Activated CD4-positive, alpha-beta T cell treated with anti-CD3 and anti-CD28 coated beads, Interleukin-2, amount 50 U/mL, for 24 hours (primary cell): ENCODE data around the gene TBX4.

ENCODE experiments used
- DNase-seq, 2 donors: peaks; one replicate each; pipeline ENCODE4 v3.0.0-alpha.2; 2020; ENCODE audit warnings: low read depth in 1 of 2, low spot score in 1 of 2

TBX4 gene

DNA sequence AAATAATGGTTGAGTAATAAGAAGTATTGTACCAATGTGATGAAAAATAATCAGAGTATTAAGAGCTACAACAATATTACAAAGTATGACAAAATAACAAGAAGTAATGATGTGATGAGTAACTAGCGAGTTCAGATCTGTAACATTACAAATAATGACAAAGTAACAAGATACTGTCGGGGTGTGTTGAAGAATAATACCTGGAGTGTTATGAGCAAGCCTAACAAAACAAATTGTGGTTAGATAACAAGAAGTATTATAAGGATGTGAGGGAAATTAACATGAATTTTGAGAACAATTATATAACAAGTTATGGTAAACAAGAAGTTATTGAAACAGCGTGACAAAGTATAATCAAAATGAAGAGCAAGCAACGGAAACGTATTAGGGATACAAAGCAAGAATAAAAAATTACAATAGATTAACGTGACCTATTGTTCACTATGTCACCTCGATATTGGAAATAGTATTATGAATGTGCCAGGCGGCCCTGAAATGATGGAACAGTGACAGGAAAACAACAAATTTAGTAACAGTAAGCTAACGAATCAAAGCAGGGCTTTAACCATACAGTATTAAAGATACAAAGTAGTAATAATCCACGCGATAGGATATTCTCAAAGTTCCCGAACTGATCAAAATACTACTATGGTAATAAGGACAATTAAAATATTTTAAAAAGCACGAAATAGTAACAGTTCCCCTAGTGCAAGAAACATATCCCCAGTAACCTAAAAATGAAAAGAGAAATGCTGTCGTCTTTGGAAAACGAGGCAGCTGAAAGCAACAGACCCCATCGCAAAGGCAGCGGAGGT is 1.6 kb downstream of the TBX4 start:
- DNase-seq, result no peak

- no peak for DNase-seq
Measured at GRCh38 chr17:61454381-61455323, 2.4 kb downstream of the TBX4 start.

GRCh38 chr17:61455324-61456060 is 3.3 kb downstream of the TBX4 start:
- DNase-seq, result no peak

DNA sequence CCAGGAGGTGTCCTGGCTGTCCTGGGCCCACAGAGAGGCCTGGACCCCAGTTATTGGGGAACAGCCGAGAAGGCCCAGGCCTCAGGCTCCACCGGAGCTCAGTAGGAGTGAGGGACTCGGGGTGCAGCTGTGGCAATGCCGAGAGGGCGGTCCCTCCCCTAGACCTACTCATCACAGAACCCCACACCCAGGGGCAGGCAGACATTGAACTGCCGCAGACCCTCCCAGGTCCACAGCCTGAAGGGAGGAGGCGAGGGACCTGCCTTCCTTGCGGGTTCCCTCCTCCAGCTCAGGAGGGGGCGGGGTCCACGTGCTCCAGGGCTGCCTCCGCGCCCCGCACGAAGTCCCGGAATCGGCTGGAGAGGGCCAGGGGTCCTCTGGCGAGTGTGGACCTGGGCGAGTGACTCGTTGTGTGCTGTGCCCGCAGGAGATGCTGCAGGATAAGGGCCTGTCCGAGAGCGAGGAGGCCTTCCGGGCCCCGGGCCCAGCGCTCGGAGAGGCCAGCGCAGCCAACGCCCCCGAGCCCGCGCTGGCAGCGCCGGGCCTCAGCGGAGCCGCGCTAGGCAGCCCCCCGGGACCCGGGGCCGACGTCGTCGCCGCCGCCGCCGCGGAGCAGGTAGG is 3.9 kb downstream of the TBX4 start:
- DNase-seq, result no peak

GRCh38 chr17:61456688-61457225 is 4.5 kb downstream of the TBX4 start:
- DNase-seq, result no peak

GRCh38 chr17:61457226-61457983 is 5.2 kb downstream of the TBX4 start:
- no peak for DNase-seq

DNA sequence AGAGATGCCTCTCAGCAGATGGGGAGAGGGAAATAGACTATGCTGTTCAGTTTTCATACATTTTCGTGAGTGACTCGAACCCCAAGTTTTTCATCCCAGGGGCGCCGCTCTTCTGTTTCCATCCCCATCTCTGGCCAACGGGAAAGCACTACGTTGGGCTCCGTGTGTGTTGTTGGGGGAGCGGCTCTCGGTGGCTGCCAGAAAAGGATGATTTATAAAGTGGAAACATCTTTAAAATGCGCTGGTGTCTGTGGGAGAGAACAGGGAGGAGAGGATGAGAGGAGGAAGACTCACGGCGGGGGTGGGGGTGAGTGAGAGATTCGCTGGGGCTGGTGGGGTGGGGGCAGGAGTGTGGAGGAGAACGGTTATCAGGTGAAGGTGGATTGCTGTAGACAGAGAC is 5.8 kb downstream of the TBX4 start:
- DNase-seq, result no peak

DNA sequence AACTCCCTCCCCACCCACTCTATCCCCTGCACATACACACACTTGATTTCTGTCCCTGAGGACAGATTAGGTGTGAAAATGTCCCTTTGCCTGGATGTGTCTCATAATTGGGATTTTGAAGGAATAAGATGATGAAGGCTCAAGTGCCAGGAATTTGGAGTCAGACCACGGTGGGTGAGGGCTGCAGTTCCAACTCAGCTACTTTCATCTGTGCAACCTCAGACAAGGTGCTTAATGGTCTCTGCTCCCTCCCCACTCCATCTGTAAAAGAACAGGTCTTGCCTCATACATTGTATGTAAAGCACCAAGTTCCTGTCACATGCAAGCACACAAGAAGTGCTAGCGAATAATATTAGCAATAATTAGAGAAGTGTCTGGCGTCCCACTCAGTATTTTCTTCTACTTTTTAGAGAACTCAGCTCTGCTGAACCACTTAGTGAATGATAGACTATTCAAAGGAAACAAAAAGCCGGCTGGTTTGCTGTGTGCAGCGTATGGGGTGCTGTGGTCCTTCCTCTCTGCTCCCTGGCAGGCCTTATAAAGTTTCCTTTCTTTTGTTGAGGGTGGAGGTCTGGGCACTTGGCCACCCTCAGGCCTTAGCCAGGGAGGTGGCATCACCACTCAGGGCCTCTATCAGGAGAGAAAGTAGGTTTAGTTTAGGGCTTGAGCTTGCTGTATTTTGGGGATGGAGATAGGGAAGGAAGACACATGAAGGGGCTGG is 6.4 kb downstream of the TBX4 start:
- DNase-seq, result no peak

DNA sequence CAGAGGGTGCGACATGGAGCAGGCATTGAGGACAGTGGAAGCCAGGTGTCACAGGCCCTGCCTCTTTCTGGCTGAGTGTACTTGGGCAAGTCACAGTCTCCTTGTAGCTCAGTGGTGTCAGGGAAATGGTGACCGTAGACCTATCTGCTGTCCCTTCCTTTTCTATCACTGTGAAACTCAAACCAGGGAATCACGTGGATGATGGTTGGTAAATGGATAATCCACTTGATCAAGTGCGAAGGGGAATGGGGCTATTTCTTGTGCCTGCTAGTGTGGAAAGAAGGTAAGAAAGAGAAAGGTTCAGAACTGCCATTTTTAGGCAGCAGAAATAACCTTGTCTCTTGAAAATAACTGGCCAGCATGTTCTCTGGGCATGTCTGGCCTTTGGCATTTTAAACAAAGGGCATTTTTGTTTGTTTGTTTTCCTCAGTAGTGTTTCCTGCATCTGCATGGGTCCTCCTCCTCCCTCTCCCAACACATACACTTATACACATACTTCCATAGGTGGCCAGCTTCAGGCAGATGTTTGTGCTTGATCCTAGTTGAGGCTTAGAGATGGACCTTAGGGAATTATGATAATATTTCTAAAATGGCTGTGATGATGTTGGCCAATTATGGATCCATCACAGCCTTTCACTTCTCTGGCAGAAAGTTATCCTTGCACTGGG is 7.1 kb downstream of the TBX4 start:
- no peak for DNase-seq

DNA sequence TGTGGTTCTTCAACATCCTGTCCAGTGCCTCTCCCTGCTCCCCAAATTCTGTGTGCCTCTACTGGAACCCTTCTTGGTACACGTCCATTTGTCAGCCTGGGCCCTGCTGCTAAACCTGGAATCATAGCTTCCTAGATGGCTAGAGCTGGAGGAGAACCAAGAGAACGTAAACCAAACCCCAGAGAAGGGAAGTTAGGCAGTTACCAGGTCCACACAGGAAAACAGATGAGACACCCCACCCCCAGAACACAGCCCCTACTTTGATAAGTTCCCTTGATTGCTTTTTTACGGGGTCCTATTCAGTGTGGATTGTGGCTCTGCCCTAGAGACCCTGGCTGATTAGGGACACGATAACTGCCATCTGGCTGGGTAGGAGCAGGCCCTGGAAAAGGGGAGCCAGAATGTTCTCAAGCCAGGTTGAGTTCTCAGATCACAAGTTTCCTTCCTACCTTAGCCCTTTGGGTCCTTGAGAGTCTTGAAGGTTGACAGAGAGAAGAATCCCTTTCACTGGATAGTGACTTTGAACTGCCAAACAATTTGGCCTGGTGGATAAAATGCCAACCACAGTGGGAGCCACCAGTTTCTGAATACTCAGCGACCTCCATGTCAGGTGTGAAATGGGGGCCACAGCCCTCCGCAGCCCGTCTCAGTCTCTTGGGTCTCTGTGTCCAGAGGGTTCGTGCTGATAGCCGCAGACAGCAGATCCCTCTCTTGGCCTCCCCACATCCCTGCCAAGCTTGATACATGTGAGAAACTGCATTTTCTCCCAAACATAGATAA is 7.9 kb downstream of the TBX4 start:
- DNase-seq, result no peak

DNA sequence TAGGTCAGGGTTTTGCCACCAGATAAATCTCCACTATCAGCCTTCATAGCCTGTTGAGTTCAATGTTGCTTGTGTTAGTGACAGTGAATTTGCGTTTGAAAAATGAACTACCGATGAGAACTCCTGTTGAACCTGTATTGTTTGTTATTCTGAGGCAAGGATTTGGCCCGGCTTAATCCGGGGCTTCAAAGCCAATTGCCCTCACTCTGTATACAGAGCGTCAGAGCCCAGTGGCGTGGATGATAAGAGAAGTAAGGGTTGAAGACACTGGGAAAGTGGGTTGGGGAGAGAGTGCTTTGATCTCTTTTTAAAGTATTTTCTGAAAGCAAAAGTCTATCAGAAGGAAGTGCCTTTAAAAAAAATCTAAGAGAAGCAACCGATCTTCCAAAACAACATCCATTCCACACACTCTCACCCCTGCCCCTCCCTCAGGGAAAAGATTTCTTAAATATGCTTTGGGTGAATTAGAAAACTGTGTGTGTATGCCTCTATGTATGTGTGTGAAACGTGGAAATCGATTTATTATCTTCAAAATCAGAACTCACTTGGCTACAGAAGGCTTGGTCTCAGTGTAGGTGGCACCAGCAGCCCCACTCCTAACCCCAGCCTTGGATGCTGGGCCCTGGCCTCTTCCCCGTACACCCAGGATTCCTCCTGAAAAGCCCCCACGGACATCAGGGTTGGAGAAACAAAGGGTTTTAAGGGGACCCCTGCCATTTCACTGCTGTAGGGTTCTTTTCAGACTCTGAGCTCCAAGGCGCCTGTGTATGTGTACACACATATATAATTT is 8.8 kb downstream of the TBX4 start:
- DNase-seq, result no peak

DNA sequence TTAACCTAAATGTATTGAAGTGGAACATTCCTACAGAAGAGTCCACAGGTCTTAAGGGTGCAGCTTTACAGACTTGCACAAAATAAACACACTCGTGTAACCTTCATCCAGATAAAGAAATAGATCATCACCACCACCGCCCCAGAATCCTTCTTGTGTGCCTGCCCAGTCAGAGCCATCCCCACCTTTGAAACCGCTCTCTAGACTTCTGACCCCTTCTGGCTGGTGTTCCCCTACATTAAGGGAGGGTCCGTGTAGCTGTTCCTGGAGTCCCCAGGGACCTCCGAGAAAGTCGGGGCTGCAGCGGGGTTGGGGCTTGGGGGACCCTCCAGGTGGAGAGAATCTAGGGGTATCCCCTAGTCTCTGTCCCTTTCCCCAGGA is 9.4 kb downstream of the TBX4 start:
- no peak for DNase-seq

- no peak for DNase-seq
Measured at GRCh38 chr17:61461967-61462718, 9.9 kb downstream of the TBX4 start.

GRCh38 chr17:61462719-61463315 is 10.6 kb downstream of the TBX4 start:
- no peak for DNase-seq

DNA sequence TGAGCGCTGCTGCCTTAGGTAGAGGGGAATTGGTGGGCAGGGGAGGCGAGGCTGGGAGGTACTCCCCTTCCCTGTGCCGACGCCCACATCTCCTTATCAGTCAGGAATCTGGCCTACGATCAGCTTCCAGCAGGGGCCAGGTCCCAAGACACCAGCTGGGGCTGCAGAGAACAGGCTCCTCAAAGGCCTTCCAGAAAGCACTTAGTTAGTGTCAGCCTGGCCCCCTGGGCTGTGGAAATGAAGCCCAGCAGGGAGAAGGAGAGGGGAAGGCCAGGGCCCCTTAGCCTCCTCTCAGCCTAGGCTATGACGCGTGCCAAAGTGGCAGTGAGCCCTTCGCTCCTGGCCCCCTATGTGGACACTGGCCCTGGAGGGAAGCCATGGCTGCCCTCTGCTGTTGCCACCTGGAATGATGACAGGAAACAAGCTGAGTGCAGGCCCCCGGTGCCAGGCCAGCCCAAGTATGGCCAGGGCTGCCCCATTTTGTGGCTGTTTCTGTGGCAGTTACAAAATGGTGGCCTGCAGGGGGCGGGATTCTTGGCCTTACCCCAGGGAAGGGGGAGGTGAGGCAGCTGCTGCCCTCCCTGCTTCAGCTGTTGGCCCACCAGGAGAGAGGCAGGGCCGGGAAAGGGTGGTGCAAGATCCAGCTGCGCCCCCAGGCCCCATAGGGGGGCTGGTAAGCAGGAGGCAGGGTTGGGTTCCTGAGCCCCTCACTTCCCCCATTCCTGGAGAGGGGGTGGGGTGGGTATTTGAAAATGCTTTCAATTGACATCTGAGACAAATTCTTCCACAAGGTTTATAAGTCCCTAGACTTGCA is 11.3 kb downstream of the TBX4 start:
- no peak for DNase-seq
